ENCODE data around the gene SPAG17. TPM values are rescaled to one million over a fixed set of nuclear protein-coding genes. Genes with fewer than 3 reads are reported as not detected.

SPAG17 gene
- polyA plus RNA-seq, 1 experiment, result not detected

- H3K27me3 ChIP-seq (ENCODE audit: control insufficient read depth, insufficient read depth, low read length), result no peaks in the 10 kb centered on the region
- DNase-seq (ENCODE audit: low read depth, low spot score), result no peak
- no peak overlapping the region for H3K27ac ChIP-seq (ENCODE audit: low read depth, low read length)
- no peak for TF ChIP-seq CTCF (IDR thresholded peaks at IDR 0.05; ENCODE audit: low read depth, low read length)
- H3K9me3 ChIP-seq (ENCODE audit: control insufficient read depth, insufficient read depth, low read length), result no peaks in the 10 kb centered on the region
- ChIA-PET CTCF (no interaction called here), POLR2A (no interaction called here)
- no peak overlapping the region for H3K4me3 ChIP-seq (ENCODE audit: low read depth, low read length)
Observed at GRCh38 chr1:118204648-118205047, 19.6 kb upstream of the SPAG17 start.

GRCh38 chr1:118204105-118204504, 19.1 kb upstream of the SPAG17 start:
- POLR2A ChIA-PET, result no interaction called here
- DNase-seq (ENCODE audit: low read depth, low spot score), result no peak
- Histone ChIP-seq H3K27me3 (ENCODE audit: control insufficient read depth, insufficient read depth, low read length) (no peaks in the 10 kb centered on the region), H3K27ac (ENCODE audit: low read depth, low read length) (no peak overlapping the region), H3K4me3 (ENCODE audit: low read depth, low read length) (no peak overlapping the region), H3K9me3 (ENCODE audit: control insufficient read depth, insufficient read depth, low read length) (no peaks in the 10 kb centered on the region)
- TF ChIP-seq CTCF (IDR thresholded peaks at IDR 0.05; ENCODE audit: low read depth, low read length), result no peak
- CTCF ChIA-PET, result no interaction called here

GRCh38 chr1:118202076-118202608, 17.1 kb upstream of the SPAG17 start:
- ChIA-PET CTCF (no interaction called here), POLR2A (no interaction called here)
- no peak for DNase-seq (ENCODE audit: low read depth, low spot score)
- Histone ChIP-seq H3K27ac (ENCODE audit: low read depth, low read length) (no peak overlapping the region), H3K27me3 (ENCODE audit: control insufficient read depth, insufficient read depth, low read length) (no peaks in the 10 kb centered on the region), H3K9me3 (ENCODE audit: control insufficient read depth, insufficient read depth, low read length) (no peaks in the 10 kb centered on the region), H3K4me3 (ENCODE audit: low read depth, low read length) (no peak overlapping the region)
- TF ChIP-seq CTCF (IDR thresholded peaks at IDR 0.05; ENCODE audit: low read depth, low read length), result no peak

- H3K27ac ChIP-seq (ENCODE audit: low read depth, low read length), result no peak overlapping the region
- CTCF ChIA-PET, result no interaction called here
- H3K9me3 ChIP-seq (ENCODE audit: control insufficient read depth, insufficient read depth, low read length), result no peaks in the 10 kb centered on the region
- no peak for TF ChIP-seq CTCF (IDR thresholded peaks at IDR 0.05; ENCODE audit: low read depth, low read length)
- H3K27me3 ChIP-seq (ENCODE audit: control insufficient read depth, insufficient read depth, low read length), result no peaks in the 10 kb centered on the region
- DNase-seq (ENCODE audit: low read depth, low spot score), result no peak
- no peak overlapping the region for H3K4me3 ChIP-seq (ENCODE audit: low read depth, low read length)
- POLR2A ChIA-PET, result no interaction called here
Observed at GRCh38 chr1:118201524-118201923, 16.5 kb upstream of the SPAG17 start.

- Histone ChIP-seq H3K27ac (ENCODE audit: low read depth, low read length) (no peak overlapping the region), H3K9me3 (ENCODE audit: control insufficient read depth, insufficient read depth, low read length) (no peaks in the 10 kb centered on the region), H3K27me3 (ENCODE audit: control insufficient read depth, insufficient read depth, low read length) (no peaks in the 10 kb centered on the region), H3K4me3 (ENCODE audit: low read depth, low read length) (no peak overlapping the region)
- POLR2A ChIA-PET, result no interaction called here
- no peak for DNase-seq (ENCODE audit: low read depth, low spot score)
- TF ChIP-seq CTCF (IDR thresholded peaks at IDR 0.05; ENCODE audit: low read depth, low read length), result no peak
- CTCF ChIA-PET, result no interaction called here
Observed at GRCh38 chr1:118200836-118201235, 15.8 kb upstream of the SPAG17 start.

Data from AG04450 (cell line).